ENCODE measurements around the gene GLYR1. TPM values are rescaled to one million over a fixed set of nuclear protein-coding genes. Genes with fewer than 3 reads are reported as not detected.

The GLYR1 gene
- polyA plus RNA-seq, 2 of the 4 experiments (the other 2 are of a cell fraction) = 37.1 to 55.1 TPM

DNA sequence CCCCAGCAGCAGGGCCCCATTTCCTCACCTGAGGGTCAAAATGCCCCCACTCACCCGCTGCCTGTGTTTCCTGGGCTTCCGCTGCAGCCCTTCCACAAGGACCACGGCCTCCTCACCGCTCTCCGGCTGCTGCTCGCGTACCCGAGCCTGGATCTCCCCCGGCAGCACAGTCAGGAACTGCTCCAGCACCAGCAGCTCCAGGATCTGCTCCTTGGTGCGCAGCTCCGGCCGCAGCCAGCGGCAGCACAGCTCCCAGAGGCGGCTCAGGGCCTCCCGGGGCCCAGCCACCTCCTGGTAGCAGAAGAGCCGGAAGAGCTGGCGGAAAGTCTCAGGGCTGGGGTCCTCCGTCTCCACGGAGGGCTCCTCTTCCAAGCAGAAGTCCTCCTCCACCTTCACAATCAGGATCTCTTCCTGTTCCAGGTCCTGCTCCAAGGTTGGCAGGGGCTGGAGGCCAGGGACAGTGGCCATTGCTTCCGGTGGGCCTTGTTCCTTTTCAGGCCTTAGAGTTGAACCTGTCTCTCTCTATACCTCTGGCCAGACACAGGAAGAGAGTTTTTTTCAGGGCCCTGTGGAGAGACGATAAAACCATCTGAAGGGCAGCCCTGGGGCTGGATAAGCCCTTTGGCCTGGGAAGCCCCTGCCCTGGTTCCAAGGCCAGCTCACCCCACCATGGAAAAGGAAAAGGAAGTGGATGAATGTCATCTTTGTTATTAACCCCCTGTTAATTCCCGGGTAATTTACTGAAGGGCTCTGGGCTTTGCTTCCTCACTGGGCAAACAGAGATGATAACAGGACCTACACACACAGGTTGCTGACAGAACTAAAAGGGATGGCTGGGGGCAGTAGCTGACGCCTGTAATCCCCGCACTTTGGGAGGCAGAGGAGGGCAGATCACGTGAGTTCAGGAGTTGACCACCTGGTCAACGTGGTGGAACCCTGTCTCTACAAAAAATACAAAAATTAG, 81.3 kb downstream of the GLYR1 start:
- CTCF ChIA-PET = interaction anchor here (0.6 to 1.4 kb wide), 3 partner anchors 55 to 190 kb away, joined by 3 to 6 read pairs (median 4); no protein-coding TSS in a partner anchor
- ATAC-seq (no peak), DNase-seq (ENCODE audit: low read depth in 1 of 2, low spot score in 1 of 2) (no peak), FAIRE-seq (no peak)
- peak overlapping the region; percentile 84 to 98 for H3K27ac ChIP-seq
- POLR2A ChIA-PET = interaction anchor here (1.8 kb wide), 1 partner anchor 31 kb away, joined by 5 read pairs; the partner anchor contains the start of gene DNAAF8
- H3K4me3 ChIP-seq = peak overlapping the region; percentile 81
- TF ChIP-seq, protein P1, sequence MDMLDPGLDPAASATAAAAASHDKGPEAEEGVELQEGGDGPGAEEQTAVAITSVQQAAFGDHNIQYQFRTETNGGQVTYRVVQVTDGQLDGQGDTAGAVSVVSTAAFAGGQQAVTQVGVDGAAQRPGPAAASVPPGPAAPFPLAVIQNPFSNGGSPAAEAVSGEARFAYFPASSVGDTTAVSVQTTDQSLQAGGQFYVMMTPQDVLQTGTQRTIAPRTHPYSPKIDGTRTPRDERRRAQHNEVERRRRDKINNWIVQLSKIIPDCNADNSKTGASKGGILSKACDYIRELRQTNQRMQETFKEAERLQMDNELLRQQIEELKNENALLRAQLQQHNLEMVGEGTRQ (IDR thresholded peaks at IDR 0.05) = peak; percentile 31
- TF ChIP-seq HOXB5 (CRISPR knock-in tag; IDR thresholded peaks at IDR 0.05) (no peak), NPAS2 (CRISPR knock-in tag; IDR thresholded peaks at IDR 0.05; ENCODE audit: borderline replicate concordance) (no peak), ZFP36 (IDR thresholded peaks at IDR 0.05; ENCODE audit: borderline replicate concordance, partially characterized antibody) (no peak), GATA3 (IDR thresholded peaks at IDR 0.05; ENCODE audit: borderline replicate concordance) (no peak)
- 74% methylated on average over 20 of the region's 26 CpGs for WGBS (ENCODE audit: missing lambda C conversion rate)
- H3K4me1 ChIP-seq = peaks cover 17% of the 10 kb centered on the region; the same call in 2 of the 3 replicates
- H3K9me3 ChIP-seq = no peaks in the 10 kb centered on the region
- H3K4me2 ChIP-seq = peak overlapping the region; percentile 85

DNA sequence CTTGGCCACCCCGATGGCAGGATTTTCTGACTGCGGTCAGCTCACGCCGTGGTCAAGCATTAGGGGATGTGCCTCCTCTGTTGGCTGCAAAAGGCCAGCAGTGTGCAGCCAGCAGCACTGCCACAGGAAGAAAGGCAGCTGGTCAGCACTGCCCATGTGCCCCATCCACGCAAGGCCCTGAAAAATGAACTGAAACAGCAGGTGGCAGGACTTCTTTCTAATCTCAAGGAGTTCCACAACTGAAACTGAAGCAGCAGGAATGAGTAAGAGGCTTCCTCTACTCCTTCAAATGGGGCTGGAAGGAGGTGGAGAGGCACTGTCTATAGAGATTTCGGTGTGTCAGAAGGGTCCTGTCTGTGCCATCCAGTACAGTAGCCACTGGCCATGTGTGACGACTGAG, 83.3 kb downstream of the GLYR1 start:
- ChIA-PET CTCF (interaction anchor here (1.2 kb wide), 1 partner anchor 48 kb away, joined by 3 read pairs; no protein-coding TSS in a partner anchor), POLR2A (no interaction called here)
- Histone ChIP-seq H3K9me3 (no peaks in the 10 kb centered on the region), H3K4me3 (no peak overlapping the region), H3K4me2 (no peak overlapping the region), H3K27ac (no peak overlapping the region), H3K4me1 (peaks cover 13% of the 10 kb centered on the region; the same call in 2 of the 3 replicates)
- WGBS (ENCODE audit: missing lambda C conversion rate) = 94% methylated on average over 7 of the region's 7 CpGs
- ATAC-seq = no peak
- FAIRE-seq = no peak
- no peak for TF ChIP-seq KDM5A (IDR thresholded peaks at IDR 0.05)
- TF ChIP-seq MYC (IDR thresholded peaks at IDR 0.05; ENCODE audit: borderline replicate concordance, low read length) = no peak
- TF ChIP-seq KDM1A (IDR thresholded peaks at IDR 0.05; ENCODE audit: low read depth) = no peak
- TF ChIP-seq HEYL (CRISPR knock-in tag; IDR thresholded peaks at IDR 0.05) = no peak
- TF ChIP-seq ZSCAN20 (CRISPR knock-in tag; IDR thresholded peaks at IDR 0.05) = no peak
- no peak for TF ChIP-seq CBX8 (IDR thresholded peaks at IDR 0.05)
- no peak for DNase-seq (ENCODE audit: low read depth in 1 of 2, low spot score in 1 of 2)

DNA sequence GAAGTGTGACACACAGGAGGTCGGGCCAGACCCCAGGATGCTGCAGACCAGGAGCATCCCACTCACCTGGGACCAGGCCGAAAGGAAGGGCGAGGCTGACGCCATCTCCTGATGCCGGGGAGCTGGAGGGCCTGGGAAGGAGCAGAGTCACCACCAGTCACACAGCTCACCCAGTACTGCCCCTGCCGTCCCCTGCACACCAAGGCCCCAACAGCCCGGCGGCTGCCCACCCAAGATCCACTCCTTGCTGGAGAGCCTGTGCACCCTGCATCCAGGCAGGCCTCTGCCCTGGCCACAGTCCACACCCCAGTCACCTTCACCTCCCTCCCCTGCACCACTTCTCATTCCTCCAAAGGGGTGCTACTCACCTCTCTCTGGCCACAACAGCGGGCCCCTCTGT, 84.9 kb downstream of the GLYR1 start:
- TF ChIP-seq TP53 (CRISPR knock-in tag; IDR thresholded peaks at IDR 0.05) = no peak
- TF ChIP-seq ZFP36 (IDR thresholded peaks at IDR 0.05; ENCODE audit: borderline replicate concordance, partially characterized antibody) = no peak
- TF ChIP-seq, protein P2, sequence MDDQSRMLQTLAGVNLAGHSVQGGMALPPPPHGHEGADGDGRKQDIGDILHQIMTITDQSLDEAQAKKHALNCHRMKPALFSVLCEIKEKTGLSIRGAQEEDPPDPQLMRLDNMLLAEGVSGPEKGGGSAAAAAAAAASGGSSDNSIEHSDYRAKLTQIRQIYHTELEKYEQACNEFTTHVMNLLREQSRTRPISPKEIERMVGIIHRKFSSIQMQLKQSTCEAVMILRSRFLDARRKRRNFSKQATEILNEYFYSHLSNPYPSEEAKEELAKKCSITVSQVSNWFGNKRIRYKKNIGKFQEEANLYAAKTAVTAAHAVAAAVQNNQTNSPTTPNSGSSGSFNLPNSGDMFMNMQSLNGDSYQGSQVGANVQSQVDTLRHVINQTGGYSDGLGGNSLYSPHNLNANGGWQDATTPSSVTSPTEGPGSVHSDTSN (IDR thresholded peaks at IDR 0.05) = no peak
- WGBS (ENCODE audit: missing lambda C conversion rate) = 93% methylated on average over 9 of the region's 9 CpGs
- FAIRE-seq (no peak), DNase-seq (ENCODE audit: low read depth in 1 of 2, low spot score in 1 of 2) (no peak), ATAC-seq (no peak)
- POLR2A ChIA-PET = no interaction called here
- Histone ChIP-seq H3K9me3 (no peaks in the 10 kb centered on the region), H3K4me3 (no peak overlapping the region), H3K4me1 (peaks cover 7% of the 10 kb centered on the region; the same call in 1 of the 3 replicates), H3K27ac (no peak overlapping the region), H3K4me2 (no peak overlapping the region)
- CTCF ChIA-PET = interaction anchor here (0.7 kb wide), 1 partner anchor 10 kb away, joined by 4 read pairs; no protein-coding TSS in a partner anchor

DNA sequence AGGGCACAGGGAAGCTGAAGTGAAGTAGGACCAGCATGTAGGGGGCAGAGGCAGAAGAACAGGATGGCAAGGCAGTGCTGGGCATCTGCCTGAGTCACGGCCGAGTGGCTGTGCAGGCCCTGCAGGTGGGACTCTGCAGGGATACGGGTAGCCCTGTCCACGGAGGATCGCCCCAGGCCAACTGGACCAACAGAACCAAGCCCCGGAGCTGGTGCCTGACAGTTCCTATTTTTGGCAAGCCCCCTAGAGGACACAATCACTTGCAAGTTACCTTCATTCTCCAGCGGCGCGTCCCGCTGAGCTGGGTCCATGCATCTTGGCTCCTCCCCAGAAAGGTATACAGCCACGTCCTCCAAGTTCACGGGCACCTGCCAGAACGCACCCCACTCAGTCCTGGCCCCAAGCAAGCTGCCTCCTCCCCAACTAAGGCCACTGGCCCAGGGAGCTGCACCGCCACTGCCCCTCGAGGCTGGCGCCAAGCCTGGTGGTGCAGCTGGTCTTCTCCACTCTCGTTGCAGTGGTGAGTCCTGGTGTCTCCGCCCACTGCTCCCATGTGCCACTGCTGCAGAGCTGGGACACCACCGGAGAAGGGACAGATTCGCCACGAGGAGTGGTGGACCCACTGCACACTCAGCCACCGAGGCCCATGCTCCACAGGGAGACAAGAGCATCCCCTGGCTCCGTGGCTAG, 86.7 kb downstream of the GLYR1 start:
- WGBS (ENCODE audit: missing lambda C conversion rate) = 92% methylated on average over 20 of the region's 23 CpGs
- no peak overlapping the region for H3K4me2 ChIP-seq
- ATAC-seq (peak in 1 of 2 experiments; percentile 34; a peak in 1 of 6 replicates), DNase-seq (ENCODE audit: low read depth in 1 of 2, low spot score in 1 of 2) (no peak), FAIRE-seq (no peak)
- TF ChIP-seq RCOR1 (IDR thresholded peaks at IDR 0.05; ENCODE audit: low read depth, low read length) (no peak), POLR2A (IDR thresholded peaks at IDR 0.05; ENCODE audit: low read length) (no peak), POLR2AphosphoS2 (conservative IDR thresholded peaks at IDR 0.05; ENCODE audit: low read length) (no peak), TFCP2L1 (CRISPR knock-in tag; IDR thresholded peaks at IDR 0.05) (no peak), TP53 (CRISPR knock-in tag; IDR thresholded peaks at IDR 0.05) (no peak), KDM1A (IDR thresholded peaks at IDR 0.05; ENCODE audit: low read depth) (no peak), ZC3H11A (IDR thresholded peaks at IDR 0.05) (no peak), EP300 (IDR thresholded peaks at IDR 0.05) (no peak), NPAS2 (CRISPR knock-in tag; IDR thresholded peaks at IDR 0.05; ENCODE audit: borderline replicate concordance) (no peak), MYC (IDR thresholded peaks at IDR 0.05; ENCODE audit: borderline replicate concordance, low read length) (no peak), NFE2L2 (conservative IDR thresholded peaks at IDR 0.05; ENCODE audit: low read length) (no peak), HOXB5 (CRISPR knock-in tag; IDR thresholded peaks at IDR 0.05) (no peak)
- TF ChIP-seq, protein P3, sequence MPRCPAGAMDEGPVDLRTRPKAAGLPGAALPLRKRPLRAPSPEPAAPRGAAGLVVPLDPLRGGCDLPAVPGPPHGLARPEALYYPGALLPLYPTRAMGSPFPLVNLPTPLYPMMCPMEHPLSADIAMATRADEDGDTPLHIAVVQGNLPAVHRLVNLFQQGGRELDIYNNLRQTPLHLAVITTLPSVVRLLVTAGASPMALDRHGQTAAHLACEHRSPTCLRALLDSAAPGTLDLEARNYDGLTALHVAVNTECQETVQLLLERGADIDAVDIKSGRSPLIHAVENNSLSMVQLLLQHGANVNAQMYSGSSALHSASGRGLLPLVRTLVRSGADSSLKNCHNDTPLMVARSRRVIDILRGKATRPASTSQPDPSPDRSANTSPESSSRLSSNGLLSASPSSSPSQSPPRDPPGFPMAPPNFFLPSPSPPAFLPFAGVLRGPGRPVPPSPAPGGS (IDR thresholded peaks at IDR 0.05) = no peak
- TF ChIP-seq, protein P4, sequence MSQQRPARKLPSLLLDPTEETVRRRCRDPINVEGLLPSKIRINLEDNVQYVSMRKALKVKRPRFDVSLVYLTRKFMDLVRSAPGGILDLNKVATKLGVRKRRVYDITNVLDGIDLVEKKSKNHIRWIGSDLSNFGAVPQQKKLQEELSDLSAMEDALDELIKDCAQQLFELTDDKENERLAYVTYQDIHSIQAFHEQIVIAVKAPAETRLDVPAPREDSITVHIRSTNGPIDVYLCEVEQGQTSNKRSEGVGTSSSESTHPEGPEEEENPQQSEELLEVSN (IDR thresholded peaks at IDR 0.05; ENCODE audit: borderline replicate concordance, low read depth) = no peak
- TF ChIP-seq, protein P1 (IDR thresholded peaks at IDR 0.05) = no peak
- H3K27ac ChIP-seq = no peak overlapping the region
- H3K4me1 ChIP-seq = no peaks in the 10 kb centered on the region; the same call in 2 of the 3 replicates
- H3K9me3 ChIP-seq = no peaks in the 10 kb centered on the region; the same call in 2 of the 3 replicates
- H3K4me3 ChIP-seq = no peak overlapping the region
- ChIA-PET CTCF (interaction anchor here (0.6 to 2.0 kb wide), 3 partner anchors 9 to 30 kb away, joined by 3 to 8 read pairs (median 5); partner anchors contain the start of genes ANKS3 and DNAAF8), POLR2A (interaction anchor here (1.4 kb wide), 1 partner anchor 8 kb away, joined by 3 read pairs; no protein-coding TSS in a partner anchor)

All from A549 (cell line).